ENCODE data around the gene C10orf95.

C10orf95 gene

GRCh38 chr10:102408131-102408727 is 43.1 kb downstream of the C10orf95 start:
- H3K4me3 ChIP-seq, result peak overlapping the region; percentile 26 to 45 (median 30)
- no peak overlapping the region for H3K27ac ChIP-seq

GRCh38 chr10:102407425-102408130 is 43.8 kb downstream of the C10orf95 start:
- Histone ChIP-seq H3K4me3 (no peak overlapping the region), H3K27ac (no peak overlapping the region)

GRCh38 chr10:102406815-102407214 is 44.5 kb downstream of the C10orf95 start:
- no peak overlapping the region for H3K27ac ChIP-seq
- no peak overlapping the region for H3K4me3 ChIP-seq

GRCh38 chr10:102405632-102406031 is 45.7 kb downstream of the C10orf95 start:
- Histone ChIP-seq H3K4me3 (no peak overlapping the region), H3K27ac (no peak overlapping the region)

GRCh38 chr10:102405108-102405571 is 46.2 kb downstream of the C10orf95 start:
- H3K4me3 ChIP-seq, result no peak overlapping the region
- no peak overlapping the region for H3K27ac ChIP-seq

- H3K27ac ChIP-seq, result no peak overlapping the region
- no peak overlapping the region for H3K4me3 ChIP-seq
These were observed 46.8 kb downstream of the C10orf95 start for GRCh38 chr10:102404361-102405107.

- Histone ChIP-seq H3K27ac (no peak overlapping the region), H3K4me3 (no peak overlapping the region)
These were observed 48.2 kb downstream of the C10orf95 start for GRCh38 chr10:102403115-102403514.

GRCh38 chr10:102402512-102402896 is 48.8 kb downstream of the C10orf95 start:
- Histone ChIP-seq H3K4me3 (no peak overlapping the region), H3K27ac (peak overlapping the region in 1 of 21 experiments; percentile 18)

GRCh38 chr10:102401735-102402511 is 49.4 kb downstream of the C10orf95 start:
- Histone ChIP-seq H3K4me3 (no peak overlapping the region), H3K27ac (no peak overlapping the region)

GRCh38 chr10:102401342-102401654 is 50.0 kb downstream of the C10orf95 start:
- H3K27ac ChIP-seq, result no peak overlapping the region

GRCh38 chr10:102400598-102401341 is 50.6 kb downstream of the C10orf95 start:
- H3K27ac ChIP-seq, result no peak overlapping the region
- no peak overlapping the region for H3K4me3 ChIP-seq

More at GRCh38 chr10:102401342-102401654, 50.0 kb downstream of the C10orf95 start:
- no peak overlapping the region for H3K4me3 ChIP-seq

- Histone ChIP-seq H3K4me3 (peak overlapping the region in 2 of 7 experiments; percentile 48 to 49), H3K27ac (peak overlapping the region in 11 of 21 experiments; percentile 55 to 89 (median 78))
These were observed 51.3 kb downstream of the C10orf95 start for GRCh38 chr10:102400076-102400475.

All from skin epidermis (tissue), 12 donors.